ENCODE results near the gene ATP1B4. TPM values are rescaled to one million over a fixed set of nuclear protein-coding genes. Genes with fewer than 3 reads are reported as not detected.

The ATP1B4 gene
- not detected for total RNA-seq

GRCh38 chrX:120361764-120362305 is at the start of gene ATP1B4:
TSS of gene ATP1B4 (plus strand) at chrX:120362089. CDS start at chrX:120362169, 80 bp downstream.

Other genes with a start within 250 kb of the ATP1B4 start
- gene RHOXF1, start 246.2 kb upstream of the ATP1B4 start, total RNA-seq = not detected
- not detected for gene RHOXF2, start 203.5 kb upstream of the ATP1B4 start, total RNA-seq
- gene ZBTB33, start 111.3 kb upstream of the ATP1B4 start, total RNA-seq = 10 to 100 TPM; 28.6 to 29.6 TPM
- gene TMEM255A, start 50.6 kb upstream of the ATP1B4 start, total RNA-seq = 10 to 100 TPM in 1 of 2 donors, 1 to 10 TPM in 1; 7.6 to 18.6 TPM
- 100 to 1,000 TPM; 296 to 366 TPM for gene LAMP2, start 107.2 kb downstream of the ATP1B4 start, total RNA-seq
- 10 to 100 TPM; 31.3 to 42.6 TPM for gene CUL4B, start 198.9 kb downstream of the ATP1B4 start, total RNA-seq
- gene MCTS1, start 242.0 kb downstream of the ATP1B4 start, total RNA-seq = 10 to 100 TPM; 34.4 to 45.3 TPM

Measured in melanocyte of skin (primary cell).